Measurements from ENCODE around the gene DMC1. TPM values are rescaled to one million over a fixed set of nuclear protein-coding genes. Genes with fewer than 3 reads are reported as not detected.

DMC1 gene
- total RNA-seq, 5 donors from 2014 or later (not counting 1 experiment from before 2014, with no cell fraction given): 0.55 to 0.78 (median 0.68) TPM; not detected in 1

GRCh38 chr22:38506118-38506962 is 63.6 kb downstream of the DMC1 start, which contains the start of gene DDX17:
Gene DDX17 (minus strand): TSS chr22:38506311.
- ChIA-PET CTCF (interaction anchor here (0.5 to 0.7 kb wide), 2 partner anchors 12 to 314 kb away, joined by 3 to 4 read pairs; no protein-coding TSS in a partner anchor), POLR2A (interaction anchor here in 1 of 2 donors (0.6 to 0.9 kb wide), 2 partner anchors 8 to 185 kb away, joined by 3 read pairs; no protein-coding TSS in a partner anchor)
- peak; percentile 89 to 99 (median 94) for DNase-seq
- H3K27ac ChIP-seq (ENCODE audit: low read length): peak within 1 kb of the TSS; percentile 100
- Mint-ChIP-seq H3K4me1 (peaks cover 47 to 62% (median 57%) of the 10 kb centered on the region in 3 donors), H3K27me3 (peaks cover 0 to 2% of the 10 kb centered on the region in 2 donors), H3K4me3 (peak within 1 kb of the TSS; percentile 91 to 99 (median 99)), H3K36me3 (peaks cover 33% of the 10 kb centered on the region), H3K9me3 (no peaks in the 10 kb centered on the region), H3K27ac (peak within 1 kb of the TSS; percentile 100)
- peak within 1 kb of the TSS; percentile 77 to 83 for H3K4me3 ChIP-seq (ENCODE audit: control insufficient read depth in 1 of 2, extremely low read depth in 1 of 2, low read length in 1 of 2)
- peaks cover 19 to 21% of the 10 kb centered on the region in 2 experiments for H3K4me1 ChIP-seq (ENCODE audit: control insufficient read depth in 1 of 2, extremely low read depth in 1 of 2, insufficient read depth in 2 of 2, low read length in 2 of 2)
- H3K27me3 ChIP-seq (replicated peaks in 1 of 2; ENCODE audit: control insufficient read depth in 2 of 2, extremely low read depth in 1 of 2, insufficient read depth in 2 of 2, low read length in 1 of 2): no peaks in the 10 kb centered on the region
- H3K36me3 ChIP-seq (ENCODE audit: control insufficient read depth in 2 of 2, extremely low read depth in 1 of 2, insufficient read depth in 1 of 2, low read length in 1 of 2): peaks cover 0 to 22% of the 10 kb centered on the region in 2 donors
- no peaks in the 10 kb centered on the region for H3K9me3 ChIP-seq
- peak; percentile 85 to 91 (median 85) for ATAC-seq (replicated peaks in 1 of 4)
- WGBS (ENCODE audit: insufficient coverage): under 1% methylated on average over 82 of the region's 83 CpGs

- POLR2A ChIA-PET: no interaction called here
Measured at GRCh38 chr22:38505541-38506117, 64.4 kb downstream of the DMC1 start.

GRCh38 chr22:38504731-38505540 is 65.0 kb downstream of the DMC1 start:
- H3K27ac ChIP-seq (ENCODE audit: low read length): peak overlapping the region; percentile 100
- peaks cover 0 to 31% of the 10 kb centered on the region in 2 donors for H3K36me3 ChIP-seq (ENCODE audit: control insufficient read depth in 2 of 2, extremely low read depth in 1 of 2, insufficient read depth in 1 of 2, low read length in 1 of 2)
- ChIA-PET CTCF (no interaction called here), POLR2A (no interaction called here)
- ATAC-seq (replicated peaks in 1 of 4) (no peak), DNase-seq (peak; percentile 18 to 70 (median 46))
- H3K9me3 Mint-ChIP-seq: no peaks in the 10 kb centered on the region
- peaks cover 0 to 2% of the 10 kb centered on the region in 2 donors for H3K27me3 Mint-ChIP-seq
- H3K27me3 ChIP-seq (replicated peaks in 1 of 2; ENCODE audit: control insufficient read depth in 2 of 2, extremely low read depth in 1 of 2, insufficient read depth in 2 of 2, low read length in 1 of 2): no peaks in the 10 kb centered on the region
- H3K9me3 ChIP-seq: no peaks in the 10 kb centered on the region
- peaks cover 56 to 74% (median 67%) of the 10 kb centered on the region in 3 donors for H3K4me1 Mint-ChIP-seq
- peak overlapping the region; percentile 95 to 96 for H3K27ac Mint-ChIP-seq
- peaks cover 20 to 29% of the 10 kb centered on the region in 2 experiments for H3K4me1 ChIP-seq (ENCODE audit: control insufficient read depth in 1 of 2, extremely low read depth in 1 of 2, insufficient read depth in 2 of 2, low read length in 2 of 2)
- H3K36me3 Mint-ChIP-seq: peaks cover 41% of the 10 kb centered on the region
- 2% methylated on average over 16 of the region's 35 CpGs for WGBS (ENCODE audit: insufficient coverage)
- H3K4me3 Mint-ChIP-seq: peak overlapping the region; percentile 91 to 99 (median 99)
- peak overlapping the region; percentile 77 to 83 for H3K4me3 ChIP-seq (ENCODE audit: control insufficient read depth in 1 of 2, extremely low read depth in 1 of 2, low read length in 1 of 2)

More at GRCh38 chr22:38505541-38506117, 64.4 kb downstream of the DMC1 start:
- Histone ChIP-seq H3K9me3 (no peaks in the 10 kb centered on the region), H3K36me3 (ENCODE audit: control insufficient read depth in 2 of 2, extremely low read depth in 1 of 2, insufficient read depth in 1 of 2, low read length in 1 of 2) (peaks cover 0 to 27% of the 10 kb centered on the region in 2 donors), H3K27me3 (replicated peaks in 1 of 2; ENCODE audit: control insufficient read depth in 2 of 2, extremely low read depth in 1 of 2, insufficient read depth in 2 of 2, low read length in 1 of 2) (no peaks in the 10 kb centered on the region), H3K27ac (ENCODE audit: low read length) (peak overlapping the region; percentile 100), H3K4me1 (ENCODE audit: control insufficient read depth in 1 of 2, extremely low read depth in 1 of 2, insufficient read depth in 2 of 2, low read length in 2 of 2) (peaks cover 20 to 24% of the 10 kb centered on the region in 2 experiments), H3K4me3 (ENCODE audit: control insufficient read depth in 1 of 2, extremely low read depth in 1 of 2, low read length in 1 of 2) (peak overlapping the region; percentile 77 to 83)
- Mint-ChIP-seq H3K4me3 (peak overlapping the region; percentile 91 to 99 (median 99)), H3K9me3 (no peaks in the 10 kb centered on the region), H3K36me3 (peaks cover 38% of the 10 kb centered on the region), H3K27me3 (peaks cover 0 to 2% of the 10 kb centered on the region in 2 donors), H3K4me1 (peaks cover 53 to 70% (median 63%) of the 10 kb centered on the region in 3 donors), H3K27ac (peak overlapping the region; percentile 100)
- ATAC-seq (replicated peaks in 1 of 4) (peak; percentile 32 to 38 (median 36)), DNase-seq (peak in 26 of 35 experiments; percentile 10 to 65 (median 49))
- CTCF ChIA-PET: no interaction called here
- under 1% methylated on average over 63 of the region's 69 CpGs for WGBS (ENCODE audit: insufficient coverage)

GRCh38 chr22:38503021-38503420 is 67.0 kb downstream of the DMC1 start:
- peaks cover 0 to 2% of the 10 kb centered on the region in 2 donors for H3K27me3 Mint-ChIP-seq
- WGBS (ENCODE audit: insufficient coverage): no CpG with 5 or more reads among the region's 4 CpGs
- DNase-seq (no peak), ATAC-seq (replicated peaks in 1 of 4) (no peak)
- Histone ChIP-seq H3K27me3 (replicated peaks in 1 of 2; ENCODE audit: control insufficient read depth in 2 of 2, extremely low read depth in 1 of 2, insufficient read depth in 2 of 2, low read length in 1 of 2) (no peaks in the 10 kb centered on the region), H3K4me1 (ENCODE audit: control insufficient read depth in 1 of 2, extremely low read depth in 1 of 2, insufficient read depth in 2 of 2, low read length in 2 of 2) (peaks cover 24 to 40% of the 10 kb centered on the region in 2 experiments), H3K9me3 (no peaks in the 10 kb centered on the region), H3K27ac (ENCODE audit: low read length) (peak overlapping the region; percentile 15), H3K4me3 (ENCODE audit: control insufficient read depth in 1 of 2, extremely low read depth in 1 of 2, low read length in 1 of 2) (peak overlapping the region; percentile 15 to 18), H3K36me3 (ENCODE audit: control insufficient read depth in 2 of 2, extremely low read depth in 1 of 2, insufficient read depth in 1 of 2, low read length in 1 of 2) (peaks cover 7 to 50% of the 10 kb centered on the region in 2 donors)
- H3K4me3 Mint-ChIP-seq: peak overlapping the region; percentile 91 to 99 (median 99)
- H3K27ac Mint-ChIP-seq: peak overlapping the region; percentile 53 to 81
- H3K9me3 Mint-ChIP-seq: no peaks in the 10 kb centered on the region
- POLR2A ChIA-PET: no interaction called here
- H3K4me1 Mint-ChIP-seq: peaks cover 68 to 83% (median 73%) of the 10 kb centered on the region in 3 donors
- peaks cover 56% of the 10 kb centered on the region for H3K36me3 Mint-ChIP-seq
- CTCF ChIA-PET: interaction anchor here in 1 of 2 donors (0.6 to 0.9 kb wide), 3 partner anchors 10 to 71 kb away, joined by 3 to 6 read pairs (median 4); no protein-coding TSS in a partner anchor

GRCh38 chr22:38501797-38502672 is 67.9 kb downstream of the DMC1 start:
- CTCF ChIA-PET: interaction anchor here in 1 of 2 donors (0.6 to 0.9 kb wide), 3 partner anchors 11 to 72 kb away, joined by 3 to 6 read pairs (median 4); no protein-coding TSS in a partner anchor
- DNase-seq (no peak), ATAC-seq (replicated peaks in 1 of 4) (no peak)
- Mint-ChIP-seq H3K27me3 (peaks cover 0 to 2% of the 10 kb centered on the region in 2 donors), H3K4me1 (peaks cover 68 to 74% (median 74%) of the 10 kb centered on the region in 3 donors), H3K4me3 (peak overlapping the region; percentile 91 to 99 (median 99)), H3K36me3 (peaks cover 61% of the 10 kb centered on the region), H3K27ac (peak overlapping the region; percentile 53 to 67), H3K9me3 (no peaks in the 10 kb centered on the region)
- POLR2A ChIA-PET: interaction anchor here (0.6 to 1.5 kb wide), 4 partner anchors 16 to 235 kb away, joined by 3 to 7 read pairs (median 4); no protein-coding TSS in a partner anchor
- Histone ChIP-seq H3K4me3 (ENCODE audit: control insufficient read depth in 1 of 2, extremely low read depth in 1 of 2, low read length in 1 of 2) (peak overlapping the region in 1 of 2 donors; percentile 18), H3K9me3 (no peaks in the 10 kb centered on the region), H3K27me3 (replicated peaks in 1 of 2; ENCODE audit: control insufficient read depth in 2 of 2, extremely low read depth in 1 of 2, insufficient read depth in 2 of 2, low read length in 1 of 2) (no peaks in the 10 kb centered on the region), H3K27ac (ENCODE audit: low read length) (peak overlapping the region; percentile 15), H3K36me3 (ENCODE audit: control insufficient read depth in 2 of 2, extremely low read depth in 1 of 2, insufficient read depth in 1 of 2, low read length in 1 of 2) (peaks cover 11 to 60% of the 10 kb centered on the region in 2 donors), H3K4me1 (ENCODE audit: control insufficient read depth in 1 of 2, extremely low read depth in 1 of 2, insufficient read depth in 2 of 2, low read length in 2 of 2) (peaks cover 24 to 37% of the 10 kb centered on the region in 2 experiments)
- WGBS (ENCODE audit: insufficient coverage): 80% methylated on average over 2 of the region's 10 CpGs
